GM21619 (cell line): ENCODE measurements around the gene SENP3.

ENCODE experiments used
- ATAC-seq: cut with Tn5 transposase; IDR thresholded peaks from one replicate; pipeline ENCODE4 v1.9.1; 2021; ENCODE audit not compliant: unreplicated experiment

The SENP3 gene

DNA sequence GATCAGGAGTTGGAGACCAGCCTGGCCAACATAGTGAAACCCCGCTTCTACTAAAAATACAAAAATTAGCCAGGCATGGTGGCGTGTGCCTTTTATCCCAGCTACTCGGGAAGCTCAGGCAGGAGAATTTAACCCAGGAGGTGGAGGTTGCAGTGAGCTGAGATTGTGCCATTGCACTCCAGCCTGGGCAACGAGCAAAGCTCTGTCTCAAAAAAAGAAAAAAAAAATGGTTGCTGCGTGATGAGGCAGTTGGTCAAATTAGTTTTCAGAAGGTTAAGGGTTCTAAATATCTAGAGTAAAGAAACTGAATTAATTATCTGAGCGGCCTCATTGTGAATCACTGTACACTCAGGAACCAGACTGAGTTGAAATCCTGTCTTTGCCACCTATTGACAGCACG lies 14.2 kb downstream of the SENP3 start:
- ATAC-seq: no peak

DNA sequence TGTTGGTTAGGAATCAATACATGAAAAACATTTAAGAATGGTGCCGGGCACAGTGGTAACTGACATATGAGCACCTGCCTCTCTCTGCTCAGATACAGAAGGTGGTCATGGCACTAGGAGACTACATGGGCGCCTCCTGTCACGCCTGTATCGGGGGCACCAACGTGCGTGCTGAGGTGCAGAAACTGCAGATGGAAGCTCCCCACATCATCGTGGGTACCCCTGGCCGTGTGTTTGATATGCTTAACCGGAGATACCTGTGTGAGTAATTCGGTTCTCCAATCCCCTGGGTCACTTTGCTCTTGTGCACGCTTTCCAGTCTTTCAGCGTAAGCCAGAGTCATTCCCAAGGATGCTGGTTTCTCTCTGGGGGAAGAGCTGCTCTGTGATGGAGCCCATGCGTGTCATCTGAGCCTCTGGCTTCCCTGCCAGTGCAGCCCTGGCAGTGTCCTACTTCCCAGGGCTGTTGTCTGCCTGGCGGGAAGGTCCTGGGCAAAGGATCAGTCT lies 14.8 kb downstream of the SENP3 start:
- ATAC-seq: no peak

DNA sequence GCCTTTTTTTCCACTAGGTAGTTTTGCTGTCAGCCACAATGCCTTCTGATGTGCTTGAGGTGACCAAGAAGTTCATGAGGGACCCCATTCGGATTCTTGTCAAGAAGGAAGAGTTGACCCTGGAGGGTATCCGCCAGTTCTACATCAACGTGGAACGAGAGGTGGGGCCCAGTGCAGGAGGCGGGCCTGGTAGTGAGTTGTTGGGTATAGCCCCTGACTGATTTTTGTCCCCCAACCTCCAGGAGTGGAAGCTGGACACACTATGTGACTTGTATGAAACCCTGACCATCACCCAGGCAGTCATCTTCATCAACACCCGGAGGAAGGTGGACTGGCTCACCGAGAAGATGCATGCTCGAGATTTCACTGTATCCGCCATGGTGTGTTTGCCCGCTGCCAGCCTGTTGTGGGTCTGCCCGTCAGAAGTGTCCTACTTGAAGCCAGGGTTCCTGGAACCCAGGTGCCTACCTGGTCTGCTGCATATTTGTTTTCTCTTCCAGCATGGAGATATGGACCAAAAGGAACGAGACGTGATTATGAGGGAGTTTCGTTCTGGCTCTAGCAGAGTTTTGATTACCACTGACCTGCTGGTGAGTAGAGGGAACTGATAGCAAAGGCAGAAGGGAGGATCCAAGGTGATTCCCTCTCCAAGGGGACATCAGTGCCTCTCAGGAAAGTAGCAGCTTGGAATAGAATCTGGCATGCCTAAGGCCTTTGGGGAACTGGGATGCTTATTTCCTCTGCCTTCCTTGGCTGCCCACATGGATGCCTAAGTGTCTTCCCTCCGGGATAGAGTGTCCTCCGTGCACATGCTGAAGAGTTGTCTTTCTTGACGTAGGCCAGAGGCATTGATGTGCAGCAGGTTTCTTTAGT lies 15.8 kb downstream of the SENP3 start:
- no peak for ATAC-seq

DNA sequence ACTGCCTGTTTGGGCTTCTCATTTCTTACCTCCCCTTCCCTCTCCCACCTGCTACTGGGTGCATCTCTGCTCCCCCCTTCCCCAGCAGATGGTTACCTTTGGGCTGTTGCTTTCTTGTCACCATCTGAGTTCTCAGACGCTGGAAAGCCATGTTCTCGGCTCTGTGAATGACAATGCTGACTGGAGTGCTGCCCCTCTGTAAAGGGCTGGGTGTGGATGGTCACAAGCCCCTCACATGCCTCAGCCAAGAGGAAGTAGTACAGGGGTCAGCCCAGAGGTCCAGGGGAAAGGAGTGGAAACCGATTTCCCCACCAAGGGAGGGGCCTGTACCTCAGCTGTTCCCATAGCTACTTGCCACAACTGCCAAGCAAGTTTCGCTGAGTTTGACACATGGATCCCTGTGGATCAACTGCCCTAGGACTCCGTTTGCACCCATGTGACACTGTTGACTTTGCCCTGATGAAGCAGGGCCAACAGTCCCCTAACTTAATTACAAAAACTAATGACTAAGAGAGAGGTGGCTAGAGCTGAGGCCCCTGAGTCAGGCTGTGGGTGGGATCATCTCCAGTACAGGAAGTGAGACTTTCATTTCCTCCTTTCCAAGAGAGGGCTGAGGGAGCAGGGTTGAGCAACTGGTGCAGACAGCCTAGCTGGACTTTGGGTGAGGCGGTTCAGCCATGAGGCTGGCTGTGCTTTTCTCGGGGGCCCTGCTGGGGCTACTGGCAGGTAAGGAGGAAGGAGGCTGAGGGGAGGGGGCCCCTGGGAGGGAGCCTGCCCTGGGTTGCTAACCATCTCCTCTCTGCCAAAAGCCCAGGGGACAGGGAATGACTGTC lies 17.5 kb downstream of the SENP3 start, which contains the start of gene CD68:
Gene CD68, plus strand, starts transcription at position 638 of the 833 bp plus-strand sequence. Its CDS starts 40 bp downstream, at position 678.
- ATAC-seq: peak; percentile 44

DNA sequence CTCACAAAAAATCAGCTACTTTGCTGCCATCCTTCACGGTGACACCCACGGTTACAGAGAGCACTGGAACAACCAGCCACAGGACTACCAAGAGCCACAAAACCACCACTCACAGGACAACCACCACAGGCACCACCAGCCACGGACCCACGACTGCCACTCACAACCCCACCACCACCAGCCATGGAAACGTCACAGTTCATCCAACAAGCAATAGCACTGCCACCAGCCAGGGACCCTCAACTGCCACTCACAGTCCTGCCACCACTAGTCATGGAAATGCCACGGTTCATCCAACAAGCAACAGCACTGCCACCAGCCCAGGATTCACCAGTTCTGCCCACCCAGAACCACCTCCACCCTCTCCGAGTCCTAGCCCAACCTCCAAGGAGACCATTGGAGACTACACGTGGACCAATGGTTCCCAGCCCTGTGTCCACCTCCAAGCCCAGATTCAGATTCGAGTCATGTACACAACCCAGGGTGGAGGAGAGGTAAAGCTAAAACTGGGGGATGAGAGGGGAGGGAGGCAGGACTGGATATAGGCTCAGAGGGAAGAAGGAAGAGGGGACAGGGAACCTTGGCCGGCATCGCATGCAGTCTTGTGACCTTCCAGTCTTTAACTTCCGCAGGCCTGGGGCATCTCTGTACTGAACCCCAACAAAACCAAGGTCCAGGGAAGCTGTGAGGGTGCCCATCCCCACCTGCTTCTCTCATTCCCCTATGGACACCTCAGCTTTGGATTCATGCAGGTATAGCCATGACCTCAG lies 18.3 kb downstream of the SENP3 start:
- ATAC-seq: no peak

DNA sequence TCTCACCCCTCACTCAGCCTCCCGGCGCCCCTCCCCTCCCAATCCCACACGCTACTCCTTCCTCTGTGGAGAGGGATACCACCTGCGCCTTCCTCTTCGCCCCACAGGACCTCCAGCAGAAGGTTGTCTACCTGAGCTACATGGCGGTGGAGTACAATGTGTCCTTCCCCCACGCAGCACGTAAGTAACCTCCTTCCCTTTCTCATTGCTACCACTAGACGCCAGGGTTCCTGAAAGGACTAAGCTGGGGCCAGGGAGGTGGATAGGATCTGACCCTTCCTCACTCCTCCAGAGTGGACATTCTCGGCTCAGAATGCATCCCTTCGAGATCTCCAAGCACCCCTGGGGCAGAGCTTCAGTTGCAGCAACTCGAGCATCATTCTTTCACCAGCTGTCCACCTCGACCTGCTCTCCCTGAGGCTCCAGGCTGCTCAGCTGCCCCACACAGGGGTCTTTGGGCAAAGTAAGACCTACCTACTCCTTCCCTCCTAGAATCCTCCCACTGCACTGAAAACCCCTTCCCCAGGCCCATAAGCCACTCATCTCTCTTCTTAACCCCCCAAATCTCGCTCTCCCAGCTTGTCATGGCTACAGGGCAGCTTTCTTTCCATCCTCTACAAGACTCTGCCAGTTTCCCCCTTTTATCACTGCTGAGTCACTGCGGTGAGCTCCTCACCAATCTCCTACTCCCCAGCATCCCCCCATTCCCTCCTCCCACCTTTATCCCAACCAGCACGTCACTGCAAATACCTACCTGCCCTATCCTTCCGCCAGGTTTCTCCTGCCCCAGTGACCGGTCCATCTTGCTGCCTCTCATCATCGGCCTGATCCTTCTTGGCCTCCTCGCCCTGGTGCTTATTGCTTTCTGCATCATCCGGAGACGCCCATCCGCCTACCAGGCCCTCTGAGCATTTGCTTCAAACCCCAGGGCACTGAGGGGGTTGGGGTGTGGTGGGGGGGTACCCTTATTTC lies 19.2 kb downstream of the SENP3 start:
- no peak for ATAC-seq

DNA sequence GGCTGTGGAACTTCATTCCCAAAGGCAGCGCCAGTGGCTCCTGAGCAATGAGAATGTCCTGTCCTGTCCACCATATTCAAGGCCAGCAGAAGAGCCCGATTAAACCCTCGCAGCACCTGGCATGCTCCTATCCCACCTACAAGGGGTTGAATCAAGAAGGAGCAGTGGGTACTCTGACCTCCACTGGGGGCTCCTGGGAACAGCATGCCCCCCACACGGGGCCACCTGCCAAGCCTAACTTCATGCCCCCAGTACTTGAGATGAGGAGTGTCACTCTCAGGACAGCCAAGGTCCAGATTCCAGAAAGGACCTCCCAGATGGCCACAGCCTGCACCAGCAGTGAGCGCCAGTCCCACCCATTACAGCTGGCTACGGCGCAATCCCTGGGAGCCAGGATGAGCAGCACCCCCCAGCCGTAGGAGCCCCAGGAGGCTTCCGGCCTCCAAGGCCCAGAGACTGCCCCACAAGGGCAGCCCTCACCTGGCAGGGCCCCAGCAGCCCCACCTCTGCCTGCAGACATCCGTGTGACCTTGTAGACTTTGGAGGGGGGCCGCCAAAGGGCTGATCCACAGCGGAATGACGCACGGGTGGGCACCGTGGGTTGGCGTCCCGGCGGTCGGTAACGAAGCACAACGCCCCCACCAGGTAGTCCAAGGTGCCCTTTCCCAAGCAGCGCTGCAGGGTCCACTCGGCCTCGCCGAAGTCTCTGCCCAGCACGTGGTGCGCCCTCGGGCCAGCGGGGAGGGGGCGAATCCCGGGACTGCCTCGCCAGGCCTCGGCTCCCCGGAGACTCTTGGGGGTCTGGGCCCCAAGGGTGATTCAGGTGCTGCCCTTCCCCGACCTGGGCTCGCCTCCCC lies 20.9 kb downstream of the SENP3 start:
- ATAC-seq: no peak

DNA sequence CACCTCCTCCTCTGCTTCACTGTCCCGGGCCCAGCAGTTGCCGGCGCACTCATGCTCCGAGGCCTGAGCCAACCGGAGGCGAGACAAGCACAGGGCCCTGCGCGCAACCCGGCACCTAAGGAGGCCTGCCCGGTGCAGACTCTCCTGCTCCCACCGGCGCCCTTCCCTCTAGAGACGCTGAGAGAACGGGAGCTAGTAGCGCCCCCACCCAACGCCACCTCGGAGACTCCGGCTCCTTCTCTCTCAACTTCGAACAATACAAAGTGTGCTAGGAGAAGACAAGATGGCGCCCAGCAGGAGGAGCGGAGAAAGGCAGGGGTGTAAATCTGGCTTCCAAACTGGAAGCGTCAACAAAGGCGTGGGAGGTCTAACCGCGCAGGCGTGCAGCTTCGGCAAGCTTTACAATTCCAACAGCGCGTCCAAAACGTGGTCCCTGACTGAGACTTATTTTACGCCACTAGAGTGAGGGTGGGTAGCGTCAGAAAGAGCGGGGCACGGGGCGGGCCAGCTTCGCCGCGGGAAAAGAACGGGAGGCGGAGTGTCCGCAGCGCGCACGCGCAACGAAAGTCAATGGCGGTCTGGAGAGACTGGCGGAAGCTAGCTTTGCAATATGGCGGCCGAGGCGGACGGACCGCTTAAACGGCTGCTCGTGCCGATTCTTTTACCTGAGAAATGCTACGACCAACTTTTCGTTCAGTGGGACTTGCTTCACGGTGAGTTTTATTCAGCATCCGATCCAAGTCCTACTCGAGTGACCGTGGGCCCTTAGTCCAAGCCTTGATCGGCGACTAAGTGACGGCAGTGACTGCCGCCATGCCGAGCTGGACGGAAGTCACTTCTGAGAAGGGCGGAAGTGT lies 21.8 kb downstream of the SENP3 start, which contains the start of gene MPDU1:
Gene MPDU1, plus strand, starts transcription at position 600 of the 857 bp plus-strand sequence. Its CDS starts 11 bp downstream, at position 611.
- peak; percentile 57 for ATAC-seq

DNA sequence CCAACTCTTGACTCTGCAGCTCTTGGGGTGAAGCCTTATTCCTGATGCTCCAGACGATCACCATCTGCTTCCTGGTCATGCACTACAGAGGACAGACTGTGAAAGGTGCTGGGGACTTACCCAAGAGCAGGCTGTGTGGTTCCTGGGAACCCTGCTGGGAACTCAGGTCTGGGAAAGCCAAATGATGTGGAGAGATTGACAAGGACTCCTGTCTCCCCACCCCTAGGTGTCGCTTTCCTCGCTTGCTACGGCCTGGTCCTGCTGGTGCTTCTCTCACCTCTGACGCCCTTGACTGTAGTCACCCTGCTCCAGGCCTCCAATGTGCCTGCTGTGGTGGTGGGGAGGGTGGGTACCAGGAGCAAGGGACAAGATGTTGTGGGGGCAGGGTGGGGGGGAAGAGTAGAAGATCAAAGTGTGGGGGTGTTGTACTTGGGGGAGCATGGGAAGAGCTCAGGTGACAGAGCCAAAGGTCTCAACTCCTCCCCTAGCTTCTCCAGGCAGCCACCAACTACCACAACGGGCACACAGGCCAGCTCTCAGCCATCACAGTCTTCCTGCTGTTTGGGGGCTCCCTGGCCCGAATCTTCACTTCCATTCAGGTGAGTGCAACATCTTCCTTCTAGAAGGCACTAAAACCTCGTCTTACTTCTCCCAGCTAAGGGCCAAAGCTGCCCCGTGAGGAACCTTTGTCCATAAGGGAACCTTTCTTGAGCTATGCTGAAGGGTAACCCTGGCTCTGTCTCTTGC lies 25.1 kb downstream of the SENP3 start:
- no peak for ATAC-seq

DNA sequence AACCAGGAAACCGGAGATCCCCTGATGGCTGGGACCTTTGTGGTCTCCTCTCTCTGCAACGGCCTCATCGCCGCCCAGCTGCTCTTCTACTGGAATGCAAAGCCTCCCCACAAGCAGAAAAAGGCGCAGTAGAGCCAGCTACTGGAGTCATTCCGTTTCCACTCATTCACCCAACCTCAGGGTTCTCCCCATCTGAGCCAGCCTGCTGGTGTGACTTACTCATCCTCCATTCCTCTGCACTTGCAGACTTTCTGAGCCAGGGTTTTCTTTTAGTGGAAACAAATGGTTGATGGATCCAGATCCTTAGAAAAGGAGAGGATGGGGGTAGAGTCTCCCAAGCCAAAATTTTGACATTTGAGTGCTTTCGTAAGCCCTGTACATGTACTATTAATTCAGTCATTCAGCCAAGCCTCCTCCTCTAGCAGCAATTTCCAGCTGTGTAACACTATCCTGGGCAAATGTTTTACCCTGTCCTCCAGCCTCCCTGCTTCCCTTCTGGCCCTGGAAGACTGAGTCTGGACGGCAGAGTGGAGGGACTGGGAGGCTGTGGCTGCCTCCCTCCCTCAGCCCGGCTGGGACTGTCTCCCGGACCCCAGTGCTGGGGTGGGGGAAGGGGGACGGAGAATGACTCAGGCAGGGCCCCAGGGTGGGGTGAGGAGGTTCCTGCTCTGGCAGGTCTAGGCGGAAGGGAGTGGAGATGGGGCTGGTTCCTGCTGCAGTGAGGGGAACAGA lies 25.9 kb downstream of the SENP3 start:
- no peak for ATAC-seq

DNA sequence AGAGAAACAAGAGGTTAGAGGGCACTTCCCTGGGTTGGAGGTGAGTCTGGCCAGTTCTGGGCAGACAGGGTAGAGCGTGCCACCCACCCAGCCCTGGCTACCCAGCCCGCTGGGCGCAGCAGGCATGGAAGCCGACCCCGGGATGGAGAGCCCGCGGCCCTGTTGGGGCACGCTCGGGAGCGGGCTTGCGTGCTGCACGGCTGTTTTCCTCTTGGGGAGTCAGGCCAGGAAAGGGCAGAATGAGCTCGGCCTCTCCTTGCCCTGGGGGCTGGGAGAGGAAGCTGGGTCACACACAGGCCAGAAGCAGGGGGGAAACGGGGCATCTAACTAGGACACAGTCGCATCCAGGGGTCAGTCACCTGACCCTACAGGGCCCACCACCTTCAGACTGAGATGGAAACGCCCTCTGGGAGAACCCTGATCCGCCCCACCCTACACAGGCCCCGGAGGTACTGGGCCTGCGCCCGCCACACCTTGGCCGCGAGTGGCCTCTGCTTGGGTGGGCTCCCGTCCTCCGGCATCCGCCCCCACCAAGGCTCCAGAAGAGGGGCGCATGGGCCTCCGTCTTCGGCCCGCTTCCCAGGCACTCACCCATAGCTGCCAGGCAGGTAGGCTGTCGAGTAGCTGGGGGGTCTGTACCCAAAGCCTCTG lies 27.0 kb downstream of the SENP3 start:
- no peak for ATAC-seq

DNA sequence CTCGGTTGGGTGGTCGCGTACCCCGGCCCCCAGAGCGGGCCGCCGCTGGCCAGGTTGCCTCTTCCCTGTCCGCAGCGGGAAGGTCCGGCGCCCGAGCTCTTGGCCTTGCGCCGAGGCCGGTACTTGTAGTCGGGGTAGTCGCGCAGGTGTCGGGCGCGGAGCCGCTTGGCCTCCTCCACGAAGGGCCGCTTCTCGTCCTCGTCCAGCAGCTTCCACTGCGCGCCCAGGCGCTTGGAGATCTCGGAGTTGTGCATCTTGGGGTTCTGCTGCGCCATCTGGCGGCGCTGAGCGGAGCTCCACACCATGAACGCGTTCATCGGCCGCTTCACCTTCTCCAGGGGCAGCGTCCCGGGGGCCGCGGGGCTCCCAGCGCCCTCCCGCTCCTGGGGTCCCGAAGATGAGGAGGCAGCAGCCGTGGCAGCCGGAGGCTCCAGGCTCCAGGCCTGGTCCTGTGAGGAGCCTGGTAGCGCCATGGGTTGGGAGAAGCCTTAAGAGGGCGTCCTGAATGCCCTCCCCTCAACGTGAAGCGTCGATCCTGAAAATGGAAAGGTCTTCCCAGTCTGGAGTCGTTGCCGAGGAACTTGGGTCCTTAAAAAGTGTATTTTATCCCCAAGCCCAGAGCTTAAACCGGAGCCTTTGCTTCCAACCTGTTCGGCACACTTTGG lies 27.6 kb downstream of the SENP3 start:
- ATAC-seq: no peak

DNA sequence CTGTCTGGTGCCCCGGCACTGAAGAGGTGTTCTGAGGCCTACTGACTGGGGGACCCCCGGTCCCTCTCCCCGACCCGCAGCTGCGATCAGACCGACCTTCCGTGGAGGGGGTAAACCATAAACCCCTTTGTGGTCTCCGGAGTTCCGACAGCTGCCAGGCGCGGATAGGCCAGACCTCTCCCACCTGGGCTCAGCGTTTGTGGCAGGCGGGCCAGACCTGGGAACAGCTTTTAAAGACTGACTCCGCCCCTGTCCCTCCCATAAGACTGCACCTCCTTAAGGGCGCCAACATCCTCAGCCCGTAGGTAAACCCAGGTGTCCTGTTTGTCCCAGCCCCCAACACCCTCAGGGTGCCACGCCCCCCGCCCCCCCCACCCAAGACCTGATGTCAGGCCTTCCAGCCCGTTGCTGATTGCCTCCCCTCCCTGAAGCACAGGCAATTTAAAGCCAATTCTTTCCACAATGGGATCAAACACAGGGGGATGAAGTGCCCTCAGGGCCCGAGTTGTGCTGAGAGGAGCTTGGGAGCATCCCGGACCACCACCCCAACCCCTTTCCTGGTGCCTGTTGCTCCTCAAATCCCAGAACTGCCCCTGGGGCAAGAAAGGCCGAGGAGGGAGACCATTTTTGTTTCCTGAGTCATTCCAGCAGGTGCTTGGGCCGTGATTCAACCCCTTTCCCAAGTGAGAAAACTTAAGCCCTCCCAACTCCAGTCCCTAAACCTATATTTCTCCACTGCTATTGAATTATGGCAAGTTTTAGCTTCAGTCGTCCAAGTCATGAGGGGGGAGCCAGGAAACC lies 28.4 kb downstream of the SENP3 start, which contains the start of gene SOX15:
Gene SOX15, minus strand, starts transcription at position 204 of the 801 bp plus-strand sequence. CDS start 418 bp downstream, outside the sequence.
- no peak for ATAC-seq

DNA sequence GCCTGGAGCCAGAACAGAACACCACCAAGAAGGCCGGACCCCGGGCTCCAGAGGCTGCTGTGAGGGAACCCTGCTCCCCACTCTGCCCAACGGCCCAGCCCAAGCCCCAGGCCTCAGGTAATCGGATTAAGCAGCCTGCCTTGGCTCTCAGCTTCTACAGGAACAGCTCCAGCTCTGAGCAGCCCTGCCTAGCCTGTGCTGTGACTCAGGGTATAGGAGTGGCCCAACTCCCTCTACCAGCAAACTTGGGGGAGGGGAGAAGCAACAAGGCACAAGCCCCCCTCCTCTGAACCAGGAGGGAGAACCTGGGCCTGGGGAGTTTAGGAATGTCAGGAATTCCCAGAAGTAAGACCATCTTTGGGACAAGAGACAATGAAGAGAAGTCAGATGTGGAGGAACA lies 29.0 kb downstream of the SENP3 start:
- no peak for ATAC-seq
